CD1c-positive myeloid dendritic cell (primary cell): ENCODE results near the gene CASTOR1.
"Not testable (repeated sequence)": the region's sequence is repeated elsewhere in the genome, so short reads cannot be mapped to it uniquely, and the experiment has no call there.

Experiments
- DNase-seq: peaks from one replicate; pipeline ENCODE4 v3.0.0-alpha.2; 2016; ENCODE audit errors: extremely low spot score

CASTOR1 gene

GRCh38 chr22:30289141-30289979, at the start of gene CASTOR1:
Gene CASTOR1 (minus strand): TSS chr22:30289505. CDS start chr22:30289497, 8 bp downstream.
- DNase-seq: peak; percentile 95

DNA sequence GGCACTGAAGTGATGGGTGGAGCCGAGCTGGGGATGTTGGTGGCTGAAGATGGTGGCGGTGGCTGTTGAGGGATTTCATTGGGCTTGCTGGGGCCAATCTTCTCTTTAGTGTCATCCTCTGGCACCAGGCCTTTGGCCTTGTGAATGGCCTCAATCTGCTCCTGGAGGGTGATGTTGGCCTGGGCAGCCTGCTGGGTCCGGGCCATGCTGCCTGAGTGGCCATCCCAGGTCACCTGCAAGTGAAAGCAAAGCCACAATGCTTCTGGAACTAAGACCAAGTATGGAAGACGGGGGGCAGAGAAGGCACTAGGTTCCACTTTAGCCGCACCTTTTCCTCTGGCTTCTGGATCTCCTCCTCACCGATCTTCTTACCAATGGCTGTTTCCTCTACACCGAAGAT, 49.5 kb upstream of the CASTOR1 start:
- DNase-seq: no peak

DNA sequence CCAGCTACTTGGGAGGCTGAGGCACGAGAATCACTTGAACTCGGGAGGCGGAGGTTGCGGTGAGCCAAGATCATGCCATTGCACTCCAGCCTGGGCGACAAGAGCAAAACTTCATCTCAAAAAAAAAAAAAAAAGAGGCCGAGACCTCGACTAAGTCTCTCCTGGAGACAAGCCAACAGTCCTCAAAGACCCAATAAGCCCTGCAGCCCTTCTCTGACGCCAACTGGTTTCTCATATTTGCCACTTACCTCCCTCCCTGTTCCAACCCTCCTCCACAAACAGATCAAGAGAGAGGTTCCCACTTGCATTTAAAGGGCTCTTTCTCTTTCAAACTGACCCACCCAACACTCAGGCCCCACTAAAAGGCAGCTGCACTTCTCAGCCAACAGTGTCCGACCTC, 49.0 kb upstream of the CASTOR1 start:
- not testable (repeated sequence) for DNase-seq

DNA sequence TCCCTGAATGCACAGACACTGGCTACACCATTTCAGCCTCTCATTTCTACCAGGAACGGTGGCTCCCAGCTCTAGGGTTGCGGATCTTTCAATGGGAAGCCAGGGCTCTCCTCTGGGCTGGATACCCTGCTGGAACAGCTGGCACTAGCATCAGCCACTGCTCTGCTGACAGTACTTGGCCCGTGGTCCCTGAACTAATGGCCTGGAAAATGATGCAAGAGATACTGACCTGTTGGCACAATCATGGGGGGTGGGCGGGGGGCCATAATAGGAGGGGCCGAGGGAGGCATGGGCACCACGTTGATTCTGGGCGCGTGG, 48.1 kb upstream of the CASTOR1 start:
- DNase-seq: no peak

GRCh38 chr22:30336752-30337460, 47.6 kb upstream of the CASTOR1 start:
- DNase-seq: no peak

- DNase-seq: no peak
Observed at GRCh38 chr22:30335236-30335635, 45.9 kb upstream of the CASTOR1 start.

DNA sequence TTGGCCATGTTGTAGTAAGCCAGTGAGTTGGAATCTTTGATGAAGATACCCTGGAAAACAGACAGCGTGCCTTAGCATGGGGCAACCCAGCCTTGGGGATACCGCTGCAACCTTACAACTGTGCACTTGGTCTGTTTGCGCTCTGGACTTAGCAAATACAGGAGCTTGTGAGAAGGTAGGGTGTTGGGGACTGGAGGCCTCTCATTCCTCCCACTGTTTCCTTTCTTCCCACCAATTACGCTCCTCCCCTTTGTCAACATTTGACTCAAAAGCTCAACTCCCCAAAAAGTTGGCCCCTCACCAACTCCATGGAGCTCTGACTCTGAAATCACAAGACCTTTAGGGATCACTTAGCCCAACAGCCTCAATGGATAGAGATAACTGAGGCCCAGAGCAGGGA, 45.3 kb upstream of the CASTOR1 start:
- no peak for DNase-seq

DNA sequence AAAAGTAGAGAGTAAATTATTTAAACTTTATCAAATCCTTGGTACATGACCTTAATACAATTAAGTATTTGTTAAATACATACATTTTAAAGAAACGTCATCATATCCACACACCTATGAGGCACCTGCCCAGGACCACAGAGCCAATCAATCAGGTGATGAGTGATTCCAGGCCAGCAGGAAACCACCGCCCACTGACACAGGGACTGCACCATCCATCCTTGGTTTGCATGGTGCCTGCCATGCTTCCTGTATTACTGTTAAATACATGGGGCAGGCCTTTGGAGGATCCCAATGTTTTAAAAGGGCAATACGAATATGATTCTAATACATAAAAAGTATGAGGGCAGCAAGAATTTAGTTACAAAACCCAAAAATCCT, 44.4 kb upstream of the CASTOR1 start:
- no peak for DNase-seq

- no peak for DNase-seq
Observed at GRCh38 chr22:30332994-30333706, 43.8 kb upstream of the CASTOR1 start.

GRCh38 chr22:30332551-30332950, 43.2 kb upstream of the CASTOR1 start:
- DNase-seq: no peak

- no peak for DNase-seq
Observed at GRCh38 chr22:30328466-30329049, 39.3 kb upstream of the CASTOR1 start.

DNA sequence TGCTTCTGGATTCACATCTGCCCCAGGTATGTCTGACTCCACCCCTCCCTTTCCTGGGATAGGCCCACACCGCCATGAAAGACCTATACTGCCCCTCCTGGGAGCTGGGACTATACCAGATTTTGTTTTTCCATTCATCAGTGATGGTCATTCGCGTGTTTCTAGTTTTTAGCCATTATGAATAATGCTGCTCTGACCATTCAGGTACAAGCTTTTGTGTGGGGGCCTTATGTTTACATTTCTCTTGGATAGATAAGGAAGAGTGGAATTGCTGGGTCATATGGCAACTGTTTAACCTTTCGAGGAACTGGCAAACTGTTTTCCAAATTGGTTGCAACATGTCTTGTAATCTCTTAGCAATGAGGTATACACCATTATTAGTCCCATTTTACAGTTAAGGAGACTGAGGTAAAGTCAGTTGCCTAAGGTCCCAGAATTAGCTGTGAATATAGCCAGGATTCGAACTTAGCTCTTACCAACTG, 38.6 kb upstream of the CASTOR1 start:
- DNase-seq: no peak

DNA sequence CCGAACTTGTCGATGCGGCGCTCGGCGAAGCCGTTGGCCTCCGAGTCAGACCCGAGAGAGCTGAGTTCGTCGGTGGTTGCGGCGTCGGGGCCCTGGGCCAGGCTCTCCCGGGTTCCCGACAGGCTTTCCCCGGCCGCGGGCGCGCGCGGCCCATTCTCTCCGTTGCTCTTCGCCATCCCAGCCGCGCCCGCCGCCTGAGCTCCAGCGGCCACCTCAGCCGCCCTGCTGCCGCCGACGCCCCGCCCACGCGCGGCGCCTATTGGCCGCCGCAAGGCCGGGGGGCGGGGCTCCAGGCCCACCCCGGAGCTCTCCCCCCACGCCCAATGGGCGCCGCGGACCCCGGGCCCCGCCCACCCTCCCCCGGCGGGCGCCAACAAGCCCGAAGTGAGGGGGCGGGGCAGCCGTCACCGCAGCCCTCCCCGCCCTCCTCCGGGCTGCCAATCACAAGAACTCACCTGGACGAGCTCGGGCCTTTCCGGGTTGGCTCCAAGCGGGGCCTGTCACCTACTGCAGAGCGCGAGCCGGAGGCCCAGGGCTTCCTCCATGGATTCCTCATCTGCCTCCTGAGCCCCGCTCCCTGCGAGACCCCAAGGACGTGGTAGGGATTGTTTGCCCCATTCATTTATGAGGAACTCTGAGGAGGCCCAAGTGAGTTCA, 37.5 kb upstream of the CASTOR1 start, which contains the start of gene TBC1D10A:
Gene TBC1D10A, minus strand, starts transcription at position 236 of the 657 bp plus-strand sequence. Its CDS starts 60 bp downstream, at position 176.
- peak; percentile 91 for DNase-seq

DNA sequence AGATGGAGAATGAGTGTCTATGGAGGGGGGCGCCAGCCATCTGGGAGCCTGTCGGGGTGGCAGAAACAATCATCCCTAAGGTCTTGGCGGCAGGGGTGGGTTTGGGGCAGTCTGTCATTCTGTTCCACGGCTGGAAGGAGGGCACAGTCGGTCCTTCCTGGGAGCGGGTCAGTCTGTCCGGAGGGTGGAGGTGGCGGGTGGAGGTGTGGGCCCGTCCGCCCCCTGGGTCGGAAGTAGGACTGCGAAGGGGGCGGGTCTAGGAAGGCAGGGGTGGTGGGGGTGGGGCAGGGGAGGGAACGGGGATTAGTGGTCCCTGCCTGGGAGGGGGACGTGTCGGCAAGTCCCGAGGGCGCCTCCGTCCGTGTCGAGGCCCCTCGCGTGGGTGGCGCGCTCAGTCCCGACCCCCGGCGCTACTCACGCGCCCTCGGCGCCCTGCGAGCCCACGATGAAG, 37.0 kb upstream of the CASTOR1 start:
- DNase-seq: no peak

DNA sequence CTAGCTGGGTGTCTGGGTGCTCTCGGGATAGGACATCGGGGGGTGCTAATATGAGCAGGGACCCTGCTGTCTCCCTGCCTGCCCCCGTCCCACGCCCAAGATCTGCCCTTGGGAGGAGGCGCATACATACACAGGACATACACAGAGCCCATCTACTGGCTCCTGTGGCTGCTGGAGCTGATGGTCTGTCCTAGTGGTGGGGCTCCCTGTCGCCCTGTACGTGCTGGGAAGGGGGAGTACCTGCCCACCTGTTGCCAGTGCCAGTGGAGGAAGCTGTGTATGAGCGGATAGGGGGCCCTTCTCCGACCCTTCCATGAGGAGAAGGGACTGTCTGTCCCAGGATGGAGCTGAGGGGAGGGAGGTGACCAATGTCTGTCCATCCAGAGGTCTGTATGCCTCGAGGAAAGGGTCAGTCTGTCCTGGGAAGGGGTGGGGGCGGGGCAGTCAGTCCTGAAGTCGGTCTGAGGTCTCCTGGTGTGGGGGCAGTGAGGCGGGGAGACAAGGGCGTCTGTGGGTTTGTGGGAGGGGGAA, 36.5 kb upstream of the CASTOR1 start:
- no peak for DNase-seq

- DNase-seq: peak; percentile 63
Observed at GRCh38 chr22:30325065-30325720, 35.9 kb upstream of the CASTOR1 start.

DNA sequence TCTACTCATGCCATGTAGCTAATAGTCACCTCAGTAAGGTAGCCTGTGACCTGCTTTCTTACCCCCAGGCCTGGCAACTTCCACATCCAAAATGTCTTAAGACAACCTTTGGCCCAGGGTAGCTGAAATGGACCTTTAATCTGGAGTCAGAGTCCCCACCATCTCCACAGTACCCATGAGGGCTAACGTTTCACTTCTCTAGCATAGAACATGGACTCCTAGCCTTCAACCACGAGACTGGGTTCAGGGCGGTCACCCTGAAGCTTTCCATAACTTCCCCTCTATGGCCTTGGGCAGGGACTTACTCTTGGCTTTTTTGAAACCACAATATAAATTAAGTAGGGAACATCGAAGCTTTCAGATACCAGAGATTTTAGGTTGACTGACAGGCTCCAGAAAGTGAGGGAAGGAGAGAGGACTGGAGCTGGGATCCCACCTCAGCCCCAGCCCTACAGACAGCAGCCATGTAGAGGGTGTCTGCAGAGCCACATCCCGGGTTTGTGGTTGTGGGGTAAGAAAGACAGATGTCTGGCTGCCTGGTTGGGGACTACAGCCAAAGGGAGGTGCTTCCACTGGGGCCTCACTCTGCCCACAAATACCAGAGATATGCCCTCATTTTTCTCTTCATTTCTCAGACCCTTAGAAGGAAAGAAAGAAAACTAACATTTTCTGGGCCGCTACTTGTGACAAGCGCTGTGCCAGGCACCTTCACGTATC, 34.9 kb upstream of the CASTOR1 start:
- DNase-seq: peak; percentile 80

DNA sequence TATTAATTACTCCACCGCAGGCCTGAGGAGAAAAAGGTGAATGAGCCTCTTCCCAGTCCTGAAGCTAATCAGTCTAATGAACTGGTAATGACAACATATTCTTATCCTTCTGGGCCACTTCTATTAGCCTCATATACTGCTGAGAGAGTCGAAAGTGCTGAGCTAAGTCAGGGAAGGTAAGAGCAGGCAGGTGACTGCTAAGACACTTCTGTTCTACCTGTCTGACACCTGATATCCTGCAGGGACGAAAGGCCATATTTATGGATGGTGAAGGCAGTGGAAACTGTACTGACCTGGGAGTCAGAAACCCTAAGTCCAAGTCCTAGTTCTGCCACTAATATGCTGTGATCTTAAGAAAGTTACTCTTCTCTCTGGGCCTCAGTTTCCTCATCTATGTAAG, 33.9 kb upstream of the CASTOR1 start:
- no peak for DNase-seq

DNA sequence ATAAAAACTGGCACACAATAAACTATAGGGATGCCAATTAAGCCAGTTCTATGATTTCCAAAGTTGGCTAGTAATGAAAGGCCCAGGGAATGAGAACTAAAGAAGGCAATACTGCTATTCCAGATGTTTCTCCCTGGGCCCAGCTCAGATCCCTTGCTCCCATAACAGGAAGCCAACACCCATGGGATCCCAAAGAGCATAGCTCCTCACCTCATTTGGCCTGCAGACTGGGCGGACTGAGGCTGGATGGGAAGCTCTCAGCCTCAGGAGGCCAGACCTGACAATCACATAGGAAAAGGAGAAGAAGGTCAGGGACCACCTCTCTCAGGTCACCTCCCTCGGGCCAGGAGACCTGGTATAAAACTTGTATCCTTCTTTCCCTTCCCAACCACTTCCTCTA, 32.2 kb upstream of the CASTOR1 start:
- no peak for DNase-seq

GRCh38 chr22:30320021-30320556, 30.8 kb upstream of the CASTOR1 start:
- DNase-seq: no peak
